BLaER1 treated with 17β-estradiol and CSF1 and Interleukin-3, amounts not matched to agents 10 nM and 100 nM (cell line): ENCODE results near the gene ERCC3.

Experiments used
- H3K27ac ChIP-seq, 11 experiments: shearing (Covaris generic); formaldehyde crosslinking; 2 replicates each; pipeline ENCODE4 v1.8.1; 2022
- H3K27me3 ChIP-seq, 11 experiments: shearing (Covaris generic); formaldehyde crosslinking; 2 replicates each; pipeline ENCODE4 v1.8.1; 2022
- H3K36me3 ChIP-seq, 11 experiments: shearing (Covaris generic); formaldehyde crosslinking; 2 replicates each; pipeline ENCODE4 v1.8.1; 2022
- H3K4me1 ChIP-seq, 10 experiments: shearing (Covaris generic); formaldehyde crosslinking; 2 replicates each; pipeline ENCODE4 v1.8.1; 2022
- H3K4me2 ChIP-seq, 11 experiments: shearing (Covaris generic); formaldehyde crosslinking; 2 replicates each; pipeline ENCODE4 v1.8.1; 2022
- H3K4me3 ChIP-seq, 10 experiments: shearing (Covaris generic); formaldehyde crosslinking; 2 replicates each; pipeline ENCODE4 v1.8.1; 2022
- H3K9ac ChIP-seq, 11 experiments: shearing (Covaris generic); formaldehyde crosslinking; 2 replicates each; pipeline ENCODE4 v1.8.1; 2022
- H3K9me3 ChIP-seq, 11 experiments: shearing (Covaris generic); formaldehyde crosslinking; replicated peaks in 1 of 11; 2 replicates each; pipeline ENCODE4 v1.8.1; 2022
- H4K20me1 ChIP-seq, 11 experiments: shearing (Covaris generic); formaldehyde crosslinking; 2 replicates each; pipeline ENCODE4 v1.8.1; 2022
- Cebpa-rat ChIP-seq, 11 experiments: shearing (Covaris generic); IDR thresholded peaks; 2 replicates each; pipeline ENCODE4 v1.8.1; 2022

Gene ERCC3

GRCh38 chr2:127302168-127302567, 8.2 kb upstream of the ERCC3 start:
- H3K27ac ChIP-seq: no peak overlapping the region
- no peaks in the 10 kb centered on the region for H4K20me1 ChIP-seq
- H3K36me3 ChIP-seq: peaks cover 14 to 41% (median 27%) of the 10 kb centered on the region in 11 experiments; a peak in 20 of 22 replicates
- H3K4me2 ChIP-seq: no peak overlapping the region
- peaks cover 0 to 22% (median 8%) of the 10 kb centered on the region in 10 experiments; a peak in 11 of 20 replicates for H3K4me1 ChIP-seq
- H3K4me3 ChIP-seq: no peak overlapping the region
- H3K9me3 ChIP-seq: no peaks in the 10 kb centered on the region
- no peaks in the 10 kb centered on the region for H3K27me3 ChIP-seq
- no peak overlapping the region for H3K9ac ChIP-seq
- TF ChIP-seq Cebpa-rat (IDR thresholded peaks at IDR 0.05): no peak

- peak overlapping the region; percentile 77 to 99 (median 97) for H3K4me2 ChIP-seq
- peaks cover 21 to 30% (median 26%) of the 10 kb centered on the region in 10 experiments for H3K4me1 ChIP-seq
- peak overlapping the region; percentile 85 to 94 (median 92) for H3K9ac ChIP-seq
- peaks cover 0 to 15% (median 0%) of the 10 kb centered on the region in 11 experiments; a peak in 3 of 22 replicates for H4K20me1 ChIP-seq
- peak overlapping the region; percentile 75 to 96 (median 90) for H3K4me3 ChIP-seq
- no peaks in the 10 kb centered on the region for H3K9me3 ChIP-seq
- peak overlapping the region; percentile 81 to 93 (median 87) for H3K27ac ChIP-seq
- no peaks in the 10 kb centered on the region for H3K27me3 ChIP-seq
- H3K36me3 ChIP-seq: peaks cover 43 to 52% (median 48%) of the 10 kb centered on the region in 11 experiments
- TF ChIP-seq Cebpa-rat (IDR thresholded peaks at IDR 0.05): no peak
These were observed 577 bp downstream of the ERCC3 start for GRCh38 chr2:127293386-127293747.

- H3K4me1 ChIP-seq: peaks cover 9 to 25% (median 12%) of the 10 kb centered on the region in 10 experiments
- no peak overlapping the region for H3K27ac ChIP-seq
- H3K9me3 ChIP-seq: peaks cover 0 to 35% (median 18%) of the 10 kb centered on the region in 11 experiments; a peak in 19 of 22 replicates
- H3K36me3 ChIP-seq: peaks cover 94 to 100% (median 98%) of the 10 kb centered on the region in 11 experiments
- no peak overlapping the region for H3K9ac ChIP-seq
- H3K4me3 ChIP-seq: no peak overlapping the region
- no peak overlapping the region for H3K4me2 ChIP-seq
- no peak for TF ChIP-seq Cebpa-rat (IDR thresholded peaks at IDR 0.05)
- H3K27me3 ChIP-seq: no peaks in the 10 kb centered on the region
- H4K20me1 ChIP-seq: peaks cover 0 to 20% (median 0%) of the 10 kb centered on the region in 11 experiments; a peak in 6 of 22 replicates
These were observed 5.7 kb downstream of the ERCC3 start for GRCh38 chr2:127288274-127288673.

GRCh38 chr2:127283275-127283674, 10.7 kb downstream of the ERCC3 start:
- H3K4me2 ChIP-seq: no peak overlapping the region

GRCh38 chr2:127280693-127281092, 13.3 kb downstream of the ERCC3 start:
- Histone ChIP-seq H3K27ac (no peak overlapping the region), H3K4me3 (no peak overlapping the region), H4K20me1 (peaks cover 0 to 61% (median 32%) of the 10 kb centered on the region in 11 experiments; a peak in 16 of 22 replicates), H3K36me3 (peaks cover 88 to 100% (median 99%) of the 10 kb centered on the region in 11 experiments), H3K9me3 (peaks cover 0 to 26% (median 19%) of the 10 kb centered on the region in 11 experiments; a peak in 19 of 22 replicates), H3K4me1 (peaks cover 0 to 63% (median 3%) of the 10 kb centered on the region in 10 experiments; a peak in 10 of 20 replicates), H3K27me3 (no peaks in the 10 kb centered on the region), H3K4me2 (peak overlapping the region in 3 of 11 experiments; percentile 67 to 93 (median 87); a peak in 6 of 22 replicates), H3K9ac (no peak overlapping the region)
- no peak for TF ChIP-seq Cebpa-rat (IDR thresholded peaks at IDR 0.05)

More at GRCh38 chr2:127283275-127283674, 10.7 kb downstream of the ERCC3 start:
- no peaks in the 10 kb centered on the region for H3K27me3 ChIP-seq
- H3K36me3 ChIP-seq: peaks cover 88 to 100% (median 99%) of the 10 kb centered on the region in 11 experiments
- TF ChIP-seq Cebpa-rat (IDR thresholded peaks at IDR 0.05): no peak
- no peak overlapping the region for H3K4me3 ChIP-seq
- peaks cover 0 to 38% (median 19%) of the 10 kb centered on the region in 11 experiments; a peak in 19 of 22 replicates for H3K9me3 ChIP-seq
- no peak overlapping the region for H3K27ac ChIP-seq
- H3K4me1 ChIP-seq: peaks cover 0 to 50% (median 3%) of the 10 kb centered on the region in 10 experiments; a peak in 10 of 20 replicates
- peaks cover 0 to 47% (median 28%) of the 10 kb centered on the region in 11 experiments; a peak in 16 of 22 replicates for H4K20me1 ChIP-seq
- H3K9ac ChIP-seq: no peak overlapping the region

- peaks cover 0 to 18% (median 17%) of the 10 kb centered on the region in 11 experiments; a peak in 19 of 22 replicates for H3K9me3 ChIP-seq
- no peaks in the 10 kb centered on the region for H3K27me3 ChIP-seq
- H3K4me3 ChIP-seq: no peak overlapping the region
- H3K27ac ChIP-seq: peak overlapping the region in 3 of 11 experiments; percentile 4 to 74 (median 71); a peak in 5 of 22 replicates
- peak overlapping the region in 2 of 11 experiments; percentile 5 to 64; a peak in 2 of 22 replicates for H3K9ac ChIP-seq
- H4K20me1 ChIP-seq: peaks cover 0 to 70% (median 38%) of the 10 kb centered on the region in 11 experiments; a peak in 16 of 22 replicates
- peak overlapping the region in 3 of 11 experiments; percentile 67 to 93 (median 87); a peak in 6 of 22 replicates for H3K4me2 ChIP-seq
- H3K4me1 ChIP-seq: peaks cover 0 to 53% (median 3%) of the 10 kb centered on the region in 10 experiments; a peak in 10 of 20 replicates
- TF ChIP-seq Cebpa-rat (IDR thresholded peaks at IDR 0.05): no peak
- peaks cover 88 to 100% (median 99%) of the 10 kb centered on the region in 11 experiments for H3K36me3 ChIP-seq
These were observed 14.2 kb downstream of the ERCC3 start for GRCh38 chr2:127279781-127280180.

GRCh38 chr2:127278959-127279358, 15.0 kb downstream of the ERCC3 start:
- Histone ChIP-seq H3K9me3 (peaks cover 0 to 10% (median 9%) of the 10 kb centered on the region in 11 experiments; a peak in 19 of 22 replicates), H3K4me2 (peak overlapping the region in 5 of 11 experiments; percentile 13 to 93 (median 67); a peak in 8 of 22 replicates), H3K4me3 (no peak overlapping the region), H4K20me1 (peaks cover 0 to 75% (median 46%) of the 10 kb centered on the region in 11 experiments; a peak in 16 of 22 replicates), H3K27ac (peak overlapping the region in 5 of 11 experiments; percentile 53 to 74 (median 67); a peak in 9 of 22 replicates), H3K36me3 (peaks cover 88 to 100% (median 99%) of the 10 kb centered on the region in 11 experiments), H3K9ac (peak overlapping the region in 3 of 11 experiments; percentile 51 to 64 (median 54); a peak in 4 of 22 replicates), H3K27me3 (no peaks in the 10 kb centered on the region), H3K4me1 (peaks cover 0 to 50% (median 3%) of the 10 kb centered on the region in 10 experiments; a peak in 10 of 20 replicates)
- no peak for TF ChIP-seq Cebpa-rat (IDR thresholded peaks at IDR 0.05)

- Histone ChIP-seq H3K27ac (no peak overlapping the region), H3K36me3 (peaks cover 88 to 100% (median 99%) of the 10 kb centered on the region in 11 experiments), H3K9me3 (no peaks in the 10 kb centered on the region), H4K20me1 (peaks cover 0 to 65% (median 37%) of the 10 kb centered on the region in 11 experiments; a peak in 16 of 22 replicates), H3K4me1 (peaks cover 0 to 50% (median 3%) of the 10 kb centered on the region in 10 experiments; a peak in 10 of 20 replicates), H3K27me3 (no peaks in the 10 kb centered on the region), H3K4me3 (no peak overlapping the region), H3K9ac (no peak overlapping the region), H3K4me2 (0 out of 22 replicates have a peak overlapping the region, but pooled peaks of 1 of the 11 experiments have one; percentile 7)
- TF ChIP-seq Cebpa-rat (IDR thresholded peaks at IDR 0.05): no peak
These were observed 16.9 kb downstream of the ERCC3 start for GRCh38 chr2:127277028-127277427.

- H3K27ac ChIP-seq: no peak overlapping the region
- H3K4me1 ChIP-seq: peaks cover 0 to 37% (median 3%) of the 10 kb centered on the region in 10 experiments; a peak in 10 of 20 replicates
- H3K27me3 ChIP-seq: no peaks in the 10 kb centered on the region
- peak overlapping the region in 1 of 11 experiments; percentile 17; a peak in 1 of 22 replicates for H3K9ac ChIP-seq
- H3K36me3 ChIP-seq: peaks cover 90 to 100% (median 100%) of the 10 kb centered on the region in 11 experiments
- H4K20me1 ChIP-seq: peaks cover 0 to 55% (median 29%) of the 10 kb centered on the region in 11 experiments; a peak in 15 of 22 replicates
- no peak overlapping the region for H3K4me3 ChIP-seq
- H3K9me3 ChIP-seq: no peaks in the 10 kb centered on the region
- H3K4me2 ChIP-seq: no peak overlapping the region
- TF ChIP-seq Cebpa-rat (IDR thresholded peaks at IDR 0.05): no peak
These were observed 18.2 kb downstream of the ERCC3 start for GRCh38 chr2:127275789-127276188.
